22Rv1 (cell line): Measurements from ENCODE around the gene ALPI.
A peak's percentile ranks its signal among the peaks of the same experiment; 100 is the strongest.

Experiments used
- ZFX ChIP-seq: fragments of 450-650 bp; IDR thresholded peaks from 2 replicates; pipeline ENCODE4 v1.6.1; 2017; ENCODE audit warnings: antibody characterized with exemption, borderline replicate concordance
- TF ChIP-seq, protein P1 (sequence below): fragments of 450-650 bp; IDR thresholded peaks from 2 replicates; pipeline ENCODE4 v1.5.1; 2017; ENCODE audit warnings: mild to moderate bottlenecking

DNA sequence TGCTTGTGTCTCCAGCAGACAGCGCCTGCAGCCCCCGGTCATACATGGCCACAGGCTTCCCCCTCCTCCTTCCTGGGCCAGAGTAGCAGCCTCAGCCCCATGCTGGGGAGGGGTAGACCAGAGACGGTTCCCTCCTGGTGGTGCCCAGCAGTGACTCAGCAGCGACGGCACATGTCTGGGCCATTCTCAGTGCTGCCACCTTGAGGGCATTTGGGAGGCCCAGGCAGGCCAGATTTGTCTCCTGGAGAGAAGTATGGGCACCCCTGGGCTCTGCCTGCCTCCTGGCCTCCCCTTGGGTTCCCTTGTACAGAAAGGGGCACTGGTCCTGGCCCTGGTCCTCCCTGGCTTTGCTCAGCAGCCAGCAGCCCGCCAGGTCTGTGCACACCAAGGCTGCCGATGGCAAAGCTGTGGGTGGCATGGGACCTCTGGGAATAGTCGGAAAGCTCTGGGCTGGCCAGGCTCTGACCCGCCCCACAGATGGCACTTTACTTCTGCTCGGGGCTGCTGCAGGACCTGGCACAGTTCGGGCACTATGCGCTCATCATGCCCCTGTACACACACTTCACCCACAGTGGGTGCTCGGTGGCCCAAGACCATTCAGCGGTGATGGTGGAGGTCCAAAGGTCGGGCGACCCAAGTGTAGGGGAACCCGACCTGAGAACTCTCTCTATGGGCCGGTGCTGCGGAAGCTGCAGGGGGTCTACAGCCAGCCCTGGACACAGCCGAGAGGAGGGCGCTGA, 11.4 kb upstream of the ALPI start:
- TF ChIP-seq, protein P1, sequence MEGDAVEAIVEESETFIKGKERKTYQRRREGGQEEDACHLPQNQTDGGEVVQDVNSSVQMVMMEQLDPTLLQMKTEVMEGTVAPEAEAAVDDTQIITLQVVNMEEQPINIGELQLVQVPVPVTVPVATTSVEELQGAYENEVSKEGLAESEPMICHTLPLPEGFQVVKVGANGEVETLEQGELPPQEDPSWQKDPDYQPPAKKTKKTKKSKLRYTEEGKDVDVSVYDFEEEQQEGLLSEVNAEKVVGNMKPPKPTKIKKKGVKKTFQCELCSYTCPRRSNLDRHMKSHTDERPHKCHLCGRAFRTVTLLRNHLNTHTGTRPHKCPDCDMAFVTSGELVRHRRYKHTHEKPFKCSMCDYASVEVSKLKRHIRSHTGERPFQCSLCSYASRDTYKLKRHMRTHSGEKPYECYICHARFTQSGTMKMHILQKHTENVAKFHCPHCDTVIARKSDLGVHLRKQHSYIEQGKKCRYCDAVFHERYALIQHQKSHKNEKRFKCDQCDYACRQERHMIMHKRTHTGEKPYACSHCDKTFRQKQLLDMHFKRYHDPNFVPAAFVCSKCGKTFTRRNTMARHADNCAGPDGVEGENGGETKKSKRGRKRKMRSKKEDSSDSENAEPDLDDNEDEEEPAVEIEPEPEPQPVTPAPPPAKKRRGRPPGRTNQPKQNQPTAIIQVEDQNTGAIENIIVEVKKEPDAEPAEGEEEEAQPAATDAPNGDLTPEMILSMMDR: peak; percentile 78
- no peak for TF ChIP-seq ZFX
